Fibroblast of the aortic adventitia (primary cell): ENCODE measurements around the gene RPA4. TPM values are rescaled to one million over a fixed set of nuclear protein-coding genes. Genes with fewer than 3 reads are reported as not detected.
A peak's percentile ranks its signal among the peaks of the same experiment; 100 is the strongest.
"Not testable (repeated sequence)": the region's sequence is repeated elsewhere in the genome, so short reads cannot be mapped to it uniquely, and the experiment has no call there.

ENCODE experiments used
- DNase-seq: peaks from one replicate; pipeline ENCODE4 v3.0.0-alpha.2; 2010; ENCODE audit warnings: low read depth
- H3K4me3 ChIP-seq: 2 replicates; pipeline ENCODE4 v1.5.1; 2011; ENCODE audit warnings: low read depth, mild to moderate bottlenecking, control low read depth, low read length, moderate library complexity
- CTCF ChIP-seq: IDR thresholded peaks from 2 replicates; pipeline ENCODE4 v1.5.1; 2011; ENCODE audit warnings: mild to moderate bottlenecking, low read length, control low read depth, inconsistent platforms; ENCODE audit not compliant: insufficient read depth
- total RNA-seq: library from RNA; depleted of rRNA; stranded (reverse); fragments of >200 nt; gene quantifications from 2 replicates; pipeline ENCODE4 v1.2.3, GENCODE V29; 2012; ENCODE audit warnings: low replicate concordance

Gene RPA4
- total RNA-seq, 1 donor = 1.4 TPM

GRCh38 chrX:96843566-96843965 is 40.1 kb upstream of the RPA4 start:
- peak; percentile 24 for TF ChIP-seq CTCF
- DNase-seq = peak; percentile 30
- H3K4me3 ChIP-seq = no peak overlapping the region

GRCh38 chrX:96846841-96847240 is 36.9 kb upstream of the RPA4 start:
- no peak overlapping the region for H3K4me3 ChIP-seq
- no peak for TF ChIP-seq CTCF
- no peak for DNase-seq

DNA sequence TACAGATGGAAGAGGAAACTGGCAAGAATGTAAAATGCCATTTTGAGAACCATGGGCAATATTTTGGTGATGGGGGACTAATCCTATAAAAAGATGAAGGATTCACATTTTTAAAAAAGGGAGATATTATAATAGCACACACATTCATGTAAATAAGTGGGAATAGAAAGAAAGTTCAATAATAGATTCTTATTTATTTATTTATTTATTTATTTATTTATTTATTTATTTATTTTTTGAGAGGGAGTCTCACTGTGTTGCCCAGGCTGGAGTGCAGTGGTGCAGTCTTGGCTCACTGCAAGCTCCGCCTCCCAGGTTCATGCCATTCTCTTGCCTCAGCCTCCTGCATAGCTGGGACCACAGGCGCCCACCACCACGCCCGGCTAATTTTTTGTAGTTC is 24.3 kb upstream of the RPA4 start:
- not testable (repeated sequence) for DNase-seq, H3K4me3 ChIP-seq

GRCh38 chrX:96861218-96861617 is 22.5 kb upstream of the RPA4 start:
- no peak overlapping the region for H3K4me3 ChIP-seq
- no peak for TF ChIP-seq CTCF
- no peak for DNase-seq

GRCh38 chrX:96861661-96862060 is 22.0 kb upstream of the RPA4 start:
- no peak overlapping the region for H3K4me3 ChIP-seq
- DNase-seq = no peak
- TF ChIP-seq CTCF = no peak

DNA sequence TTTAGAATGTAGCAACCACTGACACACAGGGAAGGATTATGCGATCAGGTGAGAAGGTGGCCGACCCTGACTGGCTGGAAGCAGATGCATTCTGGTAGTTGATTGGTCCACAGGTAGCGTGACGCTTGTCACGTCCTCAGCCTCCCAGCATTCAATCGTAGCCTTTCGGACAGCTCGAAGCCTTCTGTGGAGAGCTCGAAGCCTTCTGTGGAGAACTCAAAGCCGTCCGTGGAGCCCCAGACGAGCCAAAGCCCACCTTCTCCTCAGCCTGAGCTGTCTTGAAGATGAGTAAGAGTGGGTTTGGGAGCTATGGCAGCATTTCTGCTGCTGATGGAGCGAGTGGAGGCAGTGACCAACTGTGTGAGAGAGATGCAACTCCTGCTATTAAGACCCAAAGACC is 319 bp downstream of the RPA4 start:
- DNase-seq = no peak
- no peak overlapping the region for H3K4me3 ChIP-seq
- no peak for TF ChIP-seq CTCF

DNA sequence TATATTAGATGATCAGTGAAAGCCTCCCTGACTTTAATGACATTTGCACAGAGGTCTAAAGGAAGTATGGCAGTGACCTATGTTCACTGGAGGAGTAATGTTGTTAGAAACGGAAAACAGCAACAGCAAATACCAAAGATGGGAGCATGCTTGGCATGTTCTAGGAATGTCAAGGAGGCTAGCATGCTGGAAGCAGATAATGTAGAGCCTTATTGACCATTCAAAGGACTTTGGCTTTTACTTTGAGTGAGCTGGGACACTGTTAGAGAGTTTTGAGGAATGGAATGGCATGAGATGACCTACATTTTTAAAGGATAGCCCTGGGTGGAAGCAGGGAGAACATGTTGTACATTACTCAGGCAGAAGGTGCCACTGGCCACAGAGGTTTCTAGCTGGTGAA is 6.0 kb downstream of the RPA4 start:
- no peak overlapping the region for H3K4me3 ChIP-seq
- no peak for TF ChIP-seq CTCF
- DNase-seq = no peak
